ENCODE data around the gene HOXB7. TPM values are rescaled to one million over a fixed set of nuclear protein-coding genes. Genes with fewer than 3 reads are reported as not detected.

The HOXB7 gene
- total and polyA plus RNA-seq, 10 of the 15 experiments (the other 5 are each of a cell fraction or from before 2014, with no cell fraction given): 2.8 to 7.4 (median 4.2) TPM

GRCh38 chr17:48643697-48644012, 32.8 kb upstream of the HOXB7 start:
- in situ Hi-C loops (cut with MboI) (no loop called here), intact Hi-C loops (cut with micrococcal nuclease; ENCODE audit: unreplicated experiment) (no loop called here)
- DNase-seq (ENCODE audit: low read depth, low spot score): no peak
- H2AFZ ChIP-seq (ENCODE audit: control insufficient read depth, low read depth, low read length): no peak overlapping the region
- H4K20me1 ChIP-seq (ENCODE audit: control insufficient read depth, insufficient read depth): no peaks in the 10 kb centered on the region
- H3K79me2 ChIP-seq (ENCODE audit: control insufficient read depth, insufficient read depth, low read length): no peaks in the 10 kb centered on the region
- H3K36me3 ChIP-seq (ENCODE audit: control insufficient read depth in 2 of 2, insufficient read depth in 2 of 2, low read length in 1 of 2): no peaks in the 10 kb centered on the region
- ATAC-seq: no peak
- no peak for FAIRE-seq
- BruUV-seq (replicated peaks): no TSS peak
- H3K4me2 ChIP-seq (ENCODE audit: control insufficient read depth, insufficient read depth): no peak overlapping the region
- SMC1A ChIA-PET (ENCODE audit: uncharacterized antibody, unreplicated experiment): no interaction called here
- H3K9ac ChIP-seq (ENCODE audit: control insufficient read depth, insufficient read depth, low read length): no peak overlapping the region
- RAD21 ChIA-PET (ENCODE audit: unreplicated experiment): no interaction called here
- CTCF ChIA-PET: no interaction called here
- H3K27me3 ChIP-seq (replicated peaks in 1 of 2; ENCODE audit: control insufficient read depth in 2 of 2, insufficient read depth in 2 of 2, low read length in 1 of 2): peaks cover 9 to 19% of the 10 kb centered on the region in 2 experiments
- POLR2A ChIA-PET: no interaction called here
- H3K27ac ChIP-seq (ENCODE audit: control insufficient read depth, insufficient read depth): no peak overlapping the region
- H3K9me3 ChIP-seq (replicated peaks; ENCODE audit: control insufficient read depth, insufficient read depth, low read length): no peaks in the 10 kb centered on the region
- H3K4me3 ChIP-seq: no peak overlapping the region
- H3K4me1 ChIP-seq (ENCODE audit: control insufficient read depth, insufficient read depth, low read length): peaks cover 7% of the 10 kb centered on the region
- no peak for TF ChIP-seq ZNF217 (IDR thresholded peaks at IDR 0.05)
- TF ChIP-seq RAD51 (IDR thresholded peaks at IDR 0.05): no peak
- TF ChIP-seq KLF5 (IDR thresholded peaks at IDR 0.05; ENCODE audit: partially characterized antibody): no peak
- no peak for TF ChIP-seq FOXK2 (IDR thresholded peaks at IDR 0.05)

GRCh38 chr17:48642843-48643696, 32.3 kb upstream of the HOXB7 start:
- CTCF ChIA-PET: no interaction called here
- TF ChIP-seq SPI1 (IDR thresholded peaks at IDR 0.05; ENCODE audit: borderline replicate concordance, insufficient read depth, low read depth, low read length) (no peak), NR2C2 (IDR thresholded peaks at IDR 0.05; ENCODE audit: borderline replicate concordance, control insufficient read depth, insufficient read length, low read depth) (no peak), NBN (IDR thresholded peaks at IDR 0.05) (no peak), REST (IDR thresholded peaks at IDR 0.05; ENCODE audit: low read depth, low read length) (no peak), NFXL1 (IDR thresholded peaks at IDR 0.05; ENCODE audit: borderline replicate concordance) (no peak), CHD1 (IDR thresholded peaks at IDR 0.05; ENCODE audit: low read depth, low read length) (no peak), NRF1 (conservative IDR thresholded peaks at IDR 0.05; ENCODE audit: low read depth, low read length) (no peak), ZZZ3 (IDR thresholded peaks at IDR 0.05; ENCODE audit: control insufficient read depth, insufficient read length, low read depth) (no peak), PAX8 (IDR thresholded peaks at IDR 0.05) (no peak)

More at GRCh38 chr17:48642843-48643696, 32.3 kb upstream of the HOXB7 start:
- Histone ChIP-seq H3K36me3 (ENCODE audit: control insufficient read depth in 2 of 2, insufficient read depth in 2 of 2, low read length in 1 of 2) (no peaks in the 10 kb centered on the region), H3K79me2 (ENCODE audit: control insufficient read depth, insufficient read depth, low read length) (no peaks in the 10 kb centered on the region), H3K4me1 (ENCODE audit: control insufficient read depth, insufficient read depth, low read length) (peaks cover 7% of the 10 kb centered on the region), H3K27me3 (replicated peaks in 1 of 2; ENCODE audit: control insufficient read depth in 2 of 2, insufficient read depth in 2 of 2, low read length in 1 of 2) (peaks cover 9 to 19% of the 10 kb centered on the region in 2 experiments), H3K9me3 (replicated peaks; ENCODE audit: control insufficient read depth, insufficient read depth, low read length) (no peaks in the 10 kb centered on the region), H4K20me1 (ENCODE audit: control insufficient read depth, insufficient read depth) (no peaks in the 10 kb centered on the region), H2AFZ (ENCODE audit: control insufficient read depth, low read depth, low read length) (no peak overlapping the region), H3K4me2 (ENCODE audit: control insufficient read depth, insufficient read depth) (no peak overlapping the region), H3K4me3 (no peak overlapping the region), H3K9ac (ENCODE audit: control insufficient read depth, insufficient read depth, low read length) (no peak overlapping the region), H3K27ac (ENCODE audit: control insufficient read depth, insufficient read depth) (no peak overlapping the region)
- SMC1A ChIA-PET (ENCODE audit: uncharacterized antibody, unreplicated experiment): no interaction called here
- intact Hi-C loops (cut with micrococcal nuclease; ENCODE audit: unreplicated experiment) (no loop called here), in situ Hi-C loops (cut with MboI) (no loop called here)
- no peak for FAIRE-seq
- no peak for DNase-seq (ENCODE audit: low read depth, low spot score)
- no TSS peak for BruUV-seq (replicated peaks)
- RAD21 ChIA-PET (ENCODE audit: unreplicated experiment): no interaction called here
- no peak for ATAC-seq
- WGBS (ENCODE audit: insufficient coverage, insufficient replicate concordance, low lambda C conversion rate, missing lambda C conversion rate): 59% methylated on average over 23 of the region's 23 CpGs
- POLR2A ChIA-PET: no interaction called here

All from GM12878 (cell line).